ENCODE measurements around the gene ALDH1L2.
A peak's percentile ranks its signal among the peaks of the same experiment; 100 is the strongest.

Gene ALDH1L2

DNA sequence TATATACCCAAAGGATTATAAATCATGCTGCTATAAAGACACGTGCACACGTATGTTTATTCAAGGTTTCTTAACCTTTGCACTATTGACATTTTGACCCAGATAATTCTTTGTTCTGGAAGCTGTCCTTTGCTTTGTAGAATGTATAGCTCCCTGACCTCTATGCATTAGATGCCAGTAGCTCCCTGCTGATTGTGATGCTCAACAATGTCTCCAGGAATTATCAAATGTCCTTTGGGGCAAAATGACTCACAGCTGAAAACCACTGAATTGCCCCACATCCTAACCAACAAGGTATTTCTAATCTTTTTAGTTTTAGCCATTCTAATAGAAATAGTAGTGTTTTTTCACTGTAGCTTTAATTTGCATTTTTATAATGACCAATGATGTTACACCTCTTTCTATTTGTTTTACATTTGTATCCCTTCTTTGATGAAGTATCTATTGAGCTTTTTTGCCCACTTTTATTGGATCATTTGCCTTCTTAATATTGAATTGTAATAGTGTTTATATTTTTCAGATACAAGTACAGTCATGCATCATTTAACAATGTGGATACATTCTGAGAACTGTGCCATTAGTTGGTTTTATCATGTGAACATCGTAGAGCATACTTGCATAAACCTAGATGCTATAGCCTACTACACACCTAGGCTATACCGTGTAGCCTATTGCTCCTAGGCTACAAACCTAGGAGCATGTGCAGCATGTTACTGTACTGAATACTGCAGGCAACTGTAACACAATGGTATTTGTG is 108.5 kb downstream of the ALDH1L2 start:
- peak; percentile 65 for DNase-seq (ENCODE audit: low read depth)
- Histone ChIP-seq H3K27me3 (replicated peaks; ENCODE audit: control insufficient read depth, insufficient read depth, low read length) (no peaks in the 10 kb centered on the region), H3K9me3 (ENCODE audit: control insufficient read depth, low read length) (no peaks in the 10 kb centered on the region), H3K9ac (ENCODE audit: low read length) (no peak overlapping the region), H3K36me3 (ENCODE audit: control insufficient read depth, insufficient read depth, low read length, severe bottlenecking) (no peaks in the 10 kb centered on the region), H3K4me1 (ENCODE audit: control insufficient read depth, insufficient read depth, low read length) (peaks cover 24% of the 10 kb centered on the region), H3K4me3 (ENCODE audit: low read length) (no peak overlapping the region)

DNA sequence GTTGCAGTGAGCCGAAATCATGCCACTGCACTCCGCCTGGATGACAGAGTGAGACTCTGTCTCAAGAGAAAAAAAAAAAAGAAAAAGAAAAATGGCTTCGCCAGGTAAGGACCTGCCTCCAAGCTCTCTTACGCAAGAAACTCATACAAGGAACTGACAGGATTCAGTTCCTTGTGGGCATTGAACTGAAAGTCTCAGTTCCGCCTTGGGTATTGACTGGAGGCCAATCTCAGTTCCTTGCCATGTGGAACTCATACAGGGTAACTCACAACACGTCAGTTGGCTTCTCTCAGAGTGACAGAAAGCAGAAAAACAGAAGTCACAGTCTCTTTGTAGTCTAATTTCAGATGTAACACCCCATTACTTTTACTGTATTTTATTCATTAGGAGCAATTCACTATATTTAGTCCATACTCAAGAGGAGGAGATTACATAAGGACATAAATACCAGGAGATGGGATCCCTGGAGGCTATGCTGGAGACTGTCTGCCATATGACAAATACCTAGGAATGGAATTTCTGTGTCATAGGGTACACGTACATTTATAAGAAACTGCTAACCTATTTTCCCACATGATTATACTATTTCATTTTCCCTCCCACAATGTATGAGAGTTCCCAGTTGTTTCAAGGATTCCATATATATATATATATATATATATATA is 109.5 kb downstream of the ALDH1L2 start:
- Histone ChIP-seq H3K9ac (ENCODE audit: low read length) (no peak overlapping the region), H3K9me3 (ENCODE audit: control insufficient read depth, low read length) (no peaks in the 10 kb centered on the region), H3K27me3 (replicated peaks; ENCODE audit: control insufficient read depth, insufficient read depth, low read length) (no peaks in the 10 kb centered on the region), H3K4me1 (ENCODE audit: control insufficient read depth, insufficient read depth, low read length) (peaks cover 24% of the 10 kb centered on the region), H3K36me3 (ENCODE audit: control insufficient read depth, insufficient read depth, low read length, severe bottlenecking) (no peaks in the 10 kb centered on the region), H3K4me3 (ENCODE audit: low read length) (no peak overlapping the region)
- DNase-seq (ENCODE audit: low read depth): no peak

DNA sequence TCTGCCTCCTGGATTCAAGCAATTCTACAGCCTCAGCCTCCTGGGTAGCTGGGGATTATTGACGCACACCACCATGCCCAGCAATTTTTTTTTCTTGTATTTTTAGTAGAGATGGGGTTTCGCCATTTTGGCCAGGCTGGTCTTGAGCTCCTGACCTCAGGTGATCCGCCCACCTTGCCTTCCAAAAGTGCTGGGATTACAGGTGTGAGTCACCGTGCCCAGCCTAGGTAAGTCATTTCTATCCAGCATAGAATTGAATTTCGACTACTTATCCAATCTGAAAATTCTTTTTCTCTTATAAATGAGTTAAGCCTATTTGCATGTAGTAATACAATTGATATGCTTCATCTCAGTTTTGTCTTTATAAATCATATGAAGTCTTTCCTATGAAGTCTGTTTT is 111.0 kb downstream of the ALDH1L2 start:
- no peaks in the 10 kb centered on the region for H3K9me3 ChIP-seq (ENCODE audit: control insufficient read depth, low read length)
- peaks cover 24% of the 10 kb centered on the region for H3K4me1 ChIP-seq (ENCODE audit: control insufficient read depth, insufficient read depth, low read length)
- no peak for DNase-seq (ENCODE audit: low read depth)
- no peaks in the 10 kb centered on the region for H3K27me3 ChIP-seq (replicated peaks; ENCODE audit: control insufficient read depth, insufficient read depth, low read length)
- no peak overlapping the region for H3K4me3 ChIP-seq (ENCODE audit: low read length)
- H3K9ac ChIP-seq (ENCODE audit: low read length): no peak overlapping the region
- H3K36me3 ChIP-seq (ENCODE audit: control insufficient read depth, insufficient read depth, low read length, severe bottlenecking): no peaks in the 10 kb centered on the region

DNA sequence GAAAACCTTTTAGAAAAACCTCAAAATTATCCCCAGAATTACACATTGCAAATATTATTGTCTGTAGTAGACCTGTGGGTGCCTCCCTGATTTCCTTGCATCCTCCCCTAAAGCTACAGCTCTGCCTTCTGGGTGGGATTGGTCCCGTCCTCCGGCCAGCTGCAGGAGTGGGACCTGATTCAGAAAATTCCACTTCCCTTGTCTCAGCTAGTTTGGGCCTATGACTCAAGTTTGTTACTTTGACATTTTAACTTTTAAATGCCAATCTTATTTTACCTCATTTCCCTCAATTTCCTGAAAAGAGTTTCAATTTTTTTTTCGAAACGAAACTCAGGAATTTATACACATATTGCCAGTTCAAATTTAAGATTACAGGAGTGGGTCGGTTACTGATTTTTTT is 113.0 kb downstream of the ALDH1L2 start:
- no peaks in the 10 kb centered on the region for H3K9me3 ChIP-seq (ENCODE audit: control insufficient read depth, low read length)
- DNase-seq (ENCODE audit: low read depth): peak; percentile 51
- H3K4me1 ChIP-seq (ENCODE audit: control insufficient read depth, insufficient read depth, low read length): peaks cover 27% of the 10 kb centered on the region
- no peaks in the 10 kb centered on the region for H3K27me3 ChIP-seq (replicated peaks; ENCODE audit: control insufficient read depth, insufficient read depth, low read length)
- no peaks in the 10 kb centered on the region for H3K36me3 ChIP-seq (ENCODE audit: control insufficient read depth, insufficient read depth, low read length, severe bottlenecking)
- H3K4me3 ChIP-seq (ENCODE audit: low read length): no peak overlapping the region
- H3K9ac ChIP-seq (ENCODE audit: low read length): no peak overlapping the region

Measured in adipocyte (in vitro differentiated cells).